ENCODE data around the gene CCR9.

DNA sequence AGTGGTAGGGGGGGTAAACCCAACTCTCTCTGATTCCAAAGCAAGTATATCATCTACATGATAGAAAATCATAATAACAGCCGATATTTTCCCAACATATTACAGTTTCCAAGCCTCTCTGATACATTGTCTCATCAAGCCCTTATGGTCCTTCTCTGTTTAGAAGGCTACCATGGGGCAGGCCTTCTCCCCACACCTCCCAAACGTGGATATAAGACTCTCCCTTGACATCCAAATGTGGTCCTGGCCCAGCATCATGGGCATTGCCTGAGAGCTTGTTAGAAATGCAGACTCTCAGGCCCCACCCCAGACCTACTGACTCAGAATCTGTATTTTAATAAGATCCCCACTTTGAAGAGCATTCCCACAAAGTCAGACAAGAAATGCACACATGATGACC lies 17.7 kb upstream of the CCR9 start:
- TF ChIP-seq, protein P1, sequence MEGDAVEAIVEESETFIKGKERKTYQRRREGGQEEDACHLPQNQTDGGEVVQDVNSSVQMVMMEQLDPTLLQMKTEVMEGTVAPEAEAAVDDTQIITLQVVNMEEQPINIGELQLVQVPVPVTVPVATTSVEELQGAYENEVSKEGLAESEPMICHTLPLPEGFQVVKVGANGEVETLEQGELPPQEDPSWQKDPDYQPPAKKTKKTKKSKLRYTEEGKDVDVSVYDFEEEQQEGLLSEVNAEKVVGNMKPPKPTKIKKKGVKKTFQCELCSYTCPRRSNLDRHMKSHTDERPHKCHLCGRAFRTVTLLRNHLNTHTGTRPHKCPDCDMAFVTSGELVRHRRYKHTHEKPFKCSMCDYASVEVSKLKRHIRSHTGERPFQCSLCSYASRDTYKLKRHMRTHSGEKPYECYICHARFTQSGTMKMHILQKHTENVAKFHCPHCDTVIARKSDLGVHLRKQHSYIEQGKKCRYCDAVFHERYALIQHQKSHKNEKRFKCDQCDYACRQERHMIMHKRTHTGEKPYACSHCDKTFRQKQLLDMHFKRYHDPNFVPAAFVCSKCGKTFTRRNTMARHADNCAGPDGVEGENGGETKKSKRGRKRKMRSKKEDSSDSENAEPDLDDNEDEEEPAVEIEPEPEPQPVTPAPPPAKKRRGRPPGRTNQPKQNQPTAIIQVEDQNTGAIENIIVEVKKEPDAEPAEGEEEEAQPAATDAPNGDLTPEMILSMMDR (conservative IDR thresholded peaks at IDR 0.05; ENCODE audit: low read length), result no peak
- TF ChIP-seq EZH2phosphoT487 (IDR thresholded peaks at IDR 0.05; ENCODE audit: borderline replicate concordance, low read depth, low read length), result no peak

All from OCI-LY7 (cell line).